Skeletal muscle tissue (tissue), 4 donors: ENCODE measurements around the gene TOMM20. TPM values are rescaled to one million over a fixed set of nuclear protein-coding genes. Genes with fewer than 3 reads are reported as not detected.

Source experiments
- H3K27ac ChIP-seq: one replicate; pipeline ENCODE4 v1.7.0; 2013; ENCODE audit warnings: mild to moderate bottlenecking, low read depth, low read length, inconsistent platforms
- H3K27me3 ChIP-seq, 3 donors: one replicate each; pipeline ENCODE4 v1.7.0; 2013; ENCODE audit warnings: low read length in 3 of 3; ENCODE audit not compliant: control insufficient read depth in 3 of 3, insufficient read depth in 3 of 3
- H3K36me3 ChIP-seq, 3 donors: one replicate each; pipeline ENCODE4 v1.7.0; 2013; ENCODE audit warnings: low read length in 3 of 3; ENCODE audit not compliant: control insufficient read depth in 3 of 3, insufficient read depth in 3 of 3
- H3K4me1 ChIP-seq, 3 donors: one replicate each; pipeline ENCODE4 v1.7.0; 2013; ENCODE audit warnings: low read length in 3 of 3, mild to moderate bottlenecking in 3 of 3; ENCODE audit not compliant: control insufficient read depth in 3 of 3, insufficient read depth in 3 of 3
- H3K4me3 ChIP-seq, 3 donors: one replicate each; pipeline ENCODE4 v1.7.0; 2013; ENCODE audit warnings: low read length in 3 of 3
- H3K9ac ChIP-seq, 3 donors: one replicate each; pipeline ENCODE4 v1.7.0; 2013; ENCODE audit warnings: low read length in 3 of 3, mild to moderate bottlenecking in 3 of 3, moderate library complexity in 2 of 3, low read depth in 1 of 3
- H3K9me3 ChIP-seq, 3 donors: one replicate each; pipeline ENCODE4 v1.7.0; 2013; ENCODE audit warnings: low read length in 3 of 3; ENCODE audit not compliant: control insufficient read depth in 3 of 3
- total RNA-seq: library from RNA; depleted of rRNA; stranded (reverse); fragments of >200 nt; gene quantifications from one replicate; pipeline ENCODE4 v1.2.3, GENCODE V29; 2014
- donor health status: Osteomylitis.

Gene TOMM20
- total RNA-seq, 1 donor from 2014 or later = 67.8 TPM

- peaks cover 6 to 19% (median 11%) of the 10 kb centered on the region in 3 donors for H3K4me1 ChIP-seq
Observed at GRCh38 chr1:235124665-235125064, 4.0 kb downstream of the TOMM20 start.

GRCh38 chr1:235124111-235124510 is 4.5 kb downstream of the TOMM20 start:
- Histone ChIP-seq H3K9me3 (no peaks in the 10 kb centered on the region), H3K4me1 (peaks cover 6 to 19% (median 11%) of the 10 kb centered on the region in 3 donors), H3K36me3 (peaks cover 6 to 16% (median 11%) of the 10 kb centered on the region in 3 donors), H3K4me3 (no peak overlapping the region), H3K27ac (no peak overlapping the region), H3K27me3 (no peaks in the 10 kb centered on the region), H3K9ac (no peak overlapping the region)

More at GRCh38 chr1:235124665-235125064, 4.0 kb downstream of the TOMM20 start:
- Histone ChIP-seq H3K27me3 (no peaks in the 10 kb centered on the region), H3K27ac (no peak overlapping the region), H3K36me3 (peaks cover 5 to 12% (median 5%) of the 10 kb centered on the region in 3 donors), H3K4me3 (no peak overlapping the region), H3K9me3 (no peaks in the 10 kb centered on the region), H3K9ac (no peak overlapping the region)

- Histone ChIP-seq H3K27me3 (no peaks in the 10 kb centered on the region), H3K4me3 (no peak overlapping the region), H3K9me3 (no peaks in the 10 kb centered on the region), H3K36me3 (peaks cover 19 to 32% (median 27%) of the 10 kb centered on the region in 3 donors), H3K27ac (no peak overlapping the region), H3K9ac (no peak overlapping the region), H3K4me1 (peaks cover 4 to 9% (median 8%) of the 10 kb centered on the region in 3 donors)
Observed at GRCh38 chr1:235122348-235122747, 6.3 kb downstream of the TOMM20 start.

GRCh38 chr1:235113183-235113917 is 15.3 kb downstream of the TOMM20 start:
- H3K4me3 ChIP-seq = no peak overlapping the region
- no peaks in the 10 kb centered on the region for H3K27me3 ChIP-seq
- no peak overlapping the region for H3K27ac ChIP-seq
- H3K4me1 ChIP-seq = no peaks in the 10 kb centered on the region
- H3K36me3 ChIP-seq = peaks cover 29 to 52% (median 52%) of the 10 kb centered on the region in 3 donors
- H3K9me3 ChIP-seq = no peaks in the 10 kb centered on the region
- no peak overlapping the region for H3K9ac ChIP-seq

- no peak overlapping the region for H3K9ac ChIP-seq
- H3K4me1 ChIP-seq = no peaks in the 10 kb centered on the region
- no peak overlapping the region for H3K27ac ChIP-seq
- H3K4me3 ChIP-seq = no peak overlapping the region
- H3K9me3 ChIP-seq = no peaks in the 10 kb centered on the region
- no peaks in the 10 kb centered on the region for H3K27me3 ChIP-seq
- peaks cover 25 to 51% (median 47%) of the 10 kb centered on the region in 3 donors for H3K36me3 ChIP-seq
Observed at GRCh38 chr1:235112297-235113182, 16.1 kb downstream of the TOMM20 start.

- H3K9ac ChIP-seq = no peak overlapping the region
- peaks cover 23 to 49% (median 42%) of the 10 kb centered on the region in 3 donors for H3K36me3 ChIP-seq
- H3K27me3 ChIP-seq = no peaks in the 10 kb centered on the region
- H3K4me3 ChIP-seq = no peak overlapping the region
- no peaks in the 10 kb centered on the region for H3K4me1 ChIP-seq
- no peaks in the 10 kb centered on the region for H3K9me3 ChIP-seq
- no peak overlapping the region for H3K27ac ChIP-seq
Observed at GRCh38 chr1:235111107-235111506, 17.5 kb downstream of the TOMM20 start.

DNA sequence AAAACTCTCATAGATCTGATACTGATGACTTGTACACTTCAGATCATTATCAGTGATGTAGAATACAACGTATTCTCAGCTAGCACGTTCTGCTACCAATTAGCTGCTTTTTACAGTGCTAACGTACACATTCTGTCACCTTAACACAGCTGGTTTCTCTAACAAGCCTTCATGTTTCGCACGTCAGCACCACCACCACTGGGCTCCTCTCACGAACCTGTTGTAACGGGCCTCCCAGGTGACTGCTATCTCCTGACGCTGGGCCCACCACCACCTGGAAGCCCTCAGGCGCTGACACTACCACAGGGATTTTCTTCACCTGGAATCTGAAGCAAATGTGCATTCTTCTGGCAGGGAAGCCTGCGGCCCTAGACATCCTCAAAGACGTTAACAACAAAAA is 19.8 kb downstream of the TOMM20 start:
- Histone ChIP-seq H3K9me3 (no peaks in the 10 kb centered on the region), H3K27ac (no peak overlapping the region), H3K27me3 (no peaks in the 10 kb centered on the region), H3K36me3 (peaks cover 23 to 40% (median 37%) of the 10 kb centered on the region in 3 donors), H3K9ac (no peak overlapping the region), H3K4me3 (no peak overlapping the region), H3K4me1 (peaks cover 4 to 9% (median 6%) of the 10 kb centered on the region in 3 donors)

GRCh38 chr1:235108185-235108593 is 20.4 kb downstream of the TOMM20 start:
- H3K4me3 ChIP-seq = no peak overlapping the region
- H3K36me3 ChIP-seq = peaks cover 18 to 33% (median 30%) of the 10 kb centered on the region in 3 donors
- no peak overlapping the region for H3K27ac ChIP-seq
- H3K27me3 ChIP-seq = no peaks in the 10 kb centered on the region
- peaks cover 6 to 10% (median 6%) of the 10 kb centered on the region in 3 donors for H3K4me1 ChIP-seq
- H3K9me3 ChIP-seq = no peaks in the 10 kb centered on the region
- H3K9ac ChIP-seq = no peak overlapping the region

DNA sequence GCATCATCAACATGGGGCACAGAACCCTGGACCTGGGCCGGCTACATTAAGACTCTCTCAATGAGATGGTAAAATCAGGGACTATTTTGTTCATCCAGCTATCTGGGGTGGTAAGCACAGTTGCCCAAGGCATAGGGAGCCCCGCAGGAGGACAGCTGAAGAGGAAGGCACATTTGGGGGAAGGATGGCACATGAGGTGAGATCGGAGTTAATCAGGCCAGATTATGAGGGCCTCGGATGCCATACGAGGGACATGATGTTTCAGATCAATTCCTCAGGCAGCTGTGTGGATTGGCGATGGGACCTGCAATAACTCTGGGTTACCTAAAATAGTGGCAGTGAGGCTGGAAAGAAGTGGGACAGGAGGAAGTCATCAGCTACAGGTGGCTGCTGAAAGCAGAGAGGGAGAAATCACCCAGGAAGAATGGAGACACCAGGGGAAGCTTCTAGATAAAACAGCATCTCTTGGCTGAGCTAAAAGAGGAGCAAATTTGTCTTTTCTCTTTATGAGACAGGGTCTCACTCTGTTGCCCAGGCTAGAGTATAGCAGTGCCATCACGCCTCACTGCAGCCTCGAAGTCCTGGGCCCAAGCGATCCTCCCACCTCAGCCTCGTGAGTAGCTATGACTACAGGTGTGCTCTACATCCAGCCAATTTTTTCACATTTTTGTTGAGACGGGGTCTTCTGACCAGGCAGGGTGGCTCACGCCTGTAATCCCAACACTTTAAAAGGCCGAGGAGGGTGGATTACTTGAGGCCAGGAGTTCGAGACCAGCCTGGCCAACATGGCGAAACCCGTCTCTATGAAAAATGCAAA is 21.1 kb downstream of the TOMM20 start:
- Histone ChIP-seq H3K4me3 (no peak overlapping the region), H3K36me3 (peaks cover 16 to 29% (median 25%) of the 10 kb centered on the region in 3 donors), H3K27me3 (no peaks in the 10 kb centered on the region), H3K9me3 (no peaks in the 10 kb centered on the region), H3K27ac (no peak overlapping the region), H3K4me1 (peaks cover 6 to 10% (median 6%) of the 10 kb centered on the region in 3 donors), H3K9ac (no peak overlapping the region)
